ENCODE measurements around the gene BICD2. TPM values are rescaled to one million over a fixed set of nuclear protein-coding genes. Genes with fewer than 3 reads are reported as not detected.
A peak's percentile ranks its signal among the peaks of the same experiment; 100 is the strongest.

The BICD2 gene
- total and polyA plus RNA-seq, 2 of the 13 experiments (the other 11 are each of a cell fraction or from before 2014, with no cell fraction given): 5.1 to 17.4 TPM

DNA sequence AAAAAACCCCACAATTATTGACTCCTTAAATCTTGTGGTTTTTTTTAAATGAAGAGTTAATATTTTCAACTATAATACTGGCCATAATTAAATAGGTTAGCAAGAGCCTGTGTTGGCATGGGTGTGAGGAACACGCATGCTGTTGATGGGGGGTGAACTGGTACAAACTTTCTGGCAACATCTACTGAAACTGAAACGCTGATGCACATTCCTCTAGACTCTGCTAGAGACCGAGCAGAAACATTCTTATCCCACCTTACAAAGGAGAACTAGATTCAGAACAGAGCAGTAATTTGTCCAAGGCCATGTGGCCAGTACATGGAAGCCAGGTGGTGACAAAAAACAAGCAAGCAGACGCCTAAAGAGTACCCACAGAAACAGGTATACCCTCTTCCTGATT is 2.4 kb downstream of the BICD2 start:
- intact Hi-C loops (cut with micrococcal nuclease; ENCODE audit: unreplicated experiment) (no loop called here), in situ Hi-C loops (cut with HindIII; ENCODE audit: extremely low pct_ligation_motif_present, low pct_unique_long_range_greater_than_20kb) (no loop called here)
- POLR2A ChIA-PET: no interaction called here
- Histone ChIP-seq H3K9me3 (ENCODE audit: low read length) (no peaks in the 10 kb centered on the region), H3K79me2 (ENCODE audit: insufficient read depth, low read length) (peaks cover 60% of the 10 kb centered on the region), H3K27me3 (ENCODE audit: control insufficient read depth in 1 of 2, insufficient read depth in 2 of 2, low read length in 2 of 2) (no peaks in the 10 kb centered on the region; a peak in 1 of 5 replicates), H3K4me1 (ENCODE audit: insufficient read depth, low read length) (peaks cover 44% of the 10 kb centered on the region), H3K4me3 (replicated peaks in 1 of 3; ENCODE audit: insufficient read depth in 1 of 3, low read depth in 2 of 3, low read length in 3 of 3) (0 out of 6 replicates have a peak overlapping the region, but pooled peaks of 1 of the 3 experiments have one; percentile 97), H3K4me2 (ENCODE audit: low read depth, low read length) (peak overlapping the region; percentile 90; the same call in 1 of the 2 replicates), H2AFZ (ENCODE audit: low read length) (no peak overlapping the region), H3K9ac (ENCODE audit: insufficient read depth, low read depth, low read length) (0 out of 2 replicates have a peak overlapping the region, but pooled peaks have one; percentile 93), H3K27ac (ENCODE audit: extremely low read length, insufficient read depth, low read length) (no peak overlapping the region), H3K36me3 (replicated peaks in 1 of 2; ENCODE audit: control insufficient read depth in 1 of 2, insufficient read depth in 2 of 2, low read length in 2 of 2) (no peaks in the 10 kb centered on the region), H4K20me1 (ENCODE audit: insufficient read depth, low read length) (peaks cover 12% of the 10 kb centered on the region; the same call in 1 of the 2 replicates)
- CTCF ChIA-PET (ENCODE audit: low intra/inter-chr PET ratio, low total read pairs): no interaction called here
- WGBS (ENCODE audit: low lambda C conversion rate): 80% methylated on average over 4 of the region's 4 CpGs
- ATAC-seq: no peak
- no peak for TF ChIP-seq HOXA3 (CRISPR knock-in tag; IDR thresholded peaks at IDR 0.05)
- no peak for TF ChIP-seq SP140L (CRISPR knock-in tag; IDR thresholded peaks at IDR 0.05; ENCODE audit: borderline replicate concordance)
- TF ChIP-seq DPF2 (CRISPR knock-in tag; IDR thresholded peaks at IDR 0.05; ENCODE audit: borderline replicate concordance, low read depth): no peak
- TF ChIP-seq ZFYVE20 (CRISPR knock-in tag; IDR thresholded peaks at IDR 0.05; ENCODE audit: borderline replicate concordance, low read depth): no peak
- no peak for TF ChIP-seq HOXD1 (CRISPR knock-in tag; IDR thresholded peaks at IDR 0.05)
- TF ChIP-seq KLF15 (CRISPR knock-in tag; IDR thresholded peaks at IDR 0.05; ENCODE audit: borderline replicate concordance): no peak
- no peak for TF ChIP-seq ARID2 (CRISPR knock-in tag; IDR thresholded peaks at IDR 0.05; ENCODE audit: borderline replicate concordance)
- no peak for TF ChIP-seq NRL (CRISPR knock-in tag; IDR thresholded peaks at IDR 0.05; ENCODE audit: borderline replicate concordance)
- TF ChIP-seq BRD4 (CRISPR knock-in tag; IDR thresholded peaks at IDR 0.05): no peak
- TF ChIP-seq MTA3 (CRISPR knock-in tag; IDR thresholded peaks at IDR 0.05): no peak
- TF ChIP-seq CREB3 (CRISPR knock-in tag; IDR thresholded peaks at IDR 0.05): no peak
- no peak for TF ChIP-seq KAT8 (CRISPR knock-in tag; IDR thresholded peaks at IDR 0.05)
- BruUV-seq (replicated peaks): TSS peak; percentile 47
- FAIRE-seq: no peak
- DNase-seq (ENCODE audit: low spot score): no peak

All from HepG2 (cell line).